ENCODE results near the gene PYGB. TPM values are rescaled to one million over a fixed set of nuclear protein-coding genes. Genes with fewer than 3 reads are reported as not detected.

Gene PYGB
- total RNA-seq, 3 donors from 2014 or later, result 247 to 252 (median 247) TPM

DNA sequence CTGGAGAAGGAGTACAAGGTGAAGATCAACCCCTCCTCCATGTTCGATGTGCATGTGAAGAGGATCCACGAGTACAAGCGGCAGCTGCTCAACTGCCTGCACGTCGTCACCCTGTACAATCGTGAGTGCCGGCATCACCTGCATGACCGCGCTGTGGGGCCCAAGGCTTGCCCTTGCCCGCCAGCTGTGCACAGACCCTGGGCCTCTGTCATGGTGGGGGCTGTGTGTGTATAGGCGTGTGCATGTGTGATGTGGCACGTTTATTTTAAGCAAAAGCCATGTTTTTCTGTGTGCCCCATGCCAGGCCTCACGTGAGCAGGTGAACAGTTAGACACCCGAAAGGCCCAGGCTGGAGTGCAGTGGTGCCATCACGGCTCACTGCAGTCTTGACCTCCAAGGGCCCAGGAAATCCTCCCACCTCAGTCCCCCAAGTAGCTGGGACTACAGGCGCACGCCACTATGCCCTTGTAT lies 36.3 kb downstream of the PYGB start:
- no peaks in the 10 kb centered on the region for H3K4me1 ChIP-seq (ENCODE audit: low read depth)
- peak in 1 of 3 donors; percentile 36 for DNase-seq
- no peaks in the 10 kb centered on the region for H3K9me3 ChIP-seq
- ATAC-seq, result no peak
- intact Hi-C loops (cut with DNase I, micrococcal nuclease), result no loop called here
- no peak for TF ChIP-seq CTCF (IDR thresholded peaks at IDR 0.05)
- peaks cover 4% of the 10 kb centered on the region for H3K36me3 ChIP-seq (ENCODE audit: low read depth)
- H3K4me3 ChIP-seq, result no peak overlapping the region

DNA sequence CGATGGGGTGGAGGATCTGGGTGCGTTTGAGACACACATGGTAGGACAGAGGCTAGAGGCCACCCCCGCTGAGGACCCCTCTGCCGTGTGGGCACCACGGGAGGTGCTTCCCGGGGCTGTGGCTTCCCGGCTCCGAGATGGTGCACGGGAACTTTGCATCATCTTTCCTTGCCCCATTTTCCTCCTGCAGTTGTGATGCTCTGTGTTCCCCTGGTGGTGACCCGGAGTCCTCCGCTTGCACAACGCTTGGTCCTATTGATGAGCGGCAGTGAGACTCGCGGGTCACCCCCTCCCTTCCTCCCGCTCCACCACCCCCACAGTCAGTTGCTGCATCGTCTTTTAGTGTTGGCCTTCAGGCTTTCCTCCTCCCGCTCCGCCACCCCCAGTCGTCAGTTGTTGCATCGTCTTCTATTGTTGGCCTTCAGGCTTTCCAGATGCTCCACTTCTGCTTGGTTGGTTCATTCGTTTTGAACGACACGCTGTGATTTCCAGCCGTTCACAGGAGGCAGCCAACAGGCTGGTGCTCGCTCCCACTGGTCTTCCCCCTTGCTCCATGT lies 37.3 kb downstream of the PYGB start:
- ATAC-seq (no peak), DNase-seq (peak in 2 of 3 donors; percentile 22 to 29)
- peaks cover 4% of the 10 kb centered on the region for H3K36me3 ChIP-seq (ENCODE audit: low read depth)

GRCh38 chr20:25285856-25286798 lies 38.2 kb downstream of the PYGB start:
- Histone ChIP-seq H3K9me3 (no peaks in the 10 kb centered on the region), H3K4me1 (ENCODE audit: low read depth) (no peaks in the 10 kb centered on the region), H3K4me3 (no peak overlapping the region), H3K36me3 (ENCODE audit: low read depth) (peaks cover 4% of the 10 kb centered on the region)
- DNase-seq (peak in 1 of 3 donors; percentile 39), ATAC-seq (no peak)
- intact Hi-C loops (cut with DNase I, micrococcal nuclease), result no loop called here
- no peak for TF ChIP-seq CTCF (IDR thresholded peaks at IDR 0.05)

More for the DNA sequence above, 37.3 kb downstream of the PYGB start:
- no peaks in the 10 kb centered on the region for H3K9me3 ChIP-seq
- intact Hi-C loops (cut with DNase I, micrococcal nuclease), result no loop called here
- no peak overlapping the region for H3K4me3 ChIP-seq
- H3K4me1 ChIP-seq (ENCODE audit: low read depth), result no peaks in the 10 kb centered on the region
- no peak for TF ChIP-seq CTCF (IDR thresholded peaks at IDR 0.05)

GRCh38 chr20:25286917-25287316 lies 39.0 kb downstream of the PYGB start:
- intact Hi-C loops (cut with DNase I, micrococcal nuclease), result no loop called here

More at GRCh38 chr20:25286917-25287316, 39.0 kb downstream of the PYGB start:
- DNase-seq, result peak in 2 of 3 donors; percentile 17 to 33
- no peak for ATAC-seq
- no peak for TF ChIP-seq CTCF (IDR thresholded peaks at IDR 0.05)
- no peak overlapping the region for H3K4me3 ChIP-seq
- H3K4me1 ChIP-seq (ENCODE audit: low read depth), result no peaks in the 10 kb centered on the region
- H3K9me3 ChIP-seq, result no peaks in the 10 kb centered on the region
- H3K36me3 ChIP-seq (ENCODE audit: low read depth), result peaks cover 3% of the 10 kb centered on the region
